HCT116 (cell line): ENCODE data around the gene FBXL5.

ENCODE experiments used
- CEBPB ChIP-seq: IDR thresholded peaks from 2 replicates; pipeline ENCODE4 v1.6.1; 2012; ENCODE audit warnings: low read depth
- CTCF ChIP-seq, 3 experiments: fragments of 200-600 bp in 1 of 3; sonication (generic) in 1 of 3; IDR thresholded peaks in 2 of 3; conservative IDR thresholded peaks in 1 of 3; 2 replicates each; pipeline ENCODE4 v1.5.1; 2012 to 2017; ENCODE audit warnings: low read depth in 2 of 3, low read length in 2 of 3, antibody characterized with exemption in 1 of 3, borderline replicate concordance in 1 of 3, control low read depth in 1 of 3, mild to moderate bottlenecking in 1 of 3, mixed read lengths in 1 of 3, mixed run types in 1 of 3, moderate library complexity in 1 of 3; ENCODE audit not compliant: insufficient read depth in 1 of 3
- ELF1 ChIP-seq: IDR thresholded peaks from 2 replicates; pipeline ENCODE4 v1.6.1; 2012; ENCODE audit warnings: low read depth, borderline replicate concordance
- EZH2 ChIP-seq: fragments of 200-600 bp; sonication (generic); IDR thresholded peaks from 2 replicates; pipeline ENCODE4 v1.6.1; 2017; ENCODE audit warnings: antibody characterized with exemption, mixed run types
- EZH2phosphoT487 ChIP-seq: fragments of 200-600 bp; IDR thresholded peaks from 2 replicates; pipeline ENCODE4 v1.6.1; 2018; ENCODE audit warnings: antibody characterized with exemption, borderline replicate concordance
- POLR2A ChIP-seq: IDR thresholded peaks from 2 replicates; pipeline ENCODE4 v1.7.0; 2011; ENCODE audit warnings: borderline replicate concordance; ENCODE audit not compliant: insufficient read depth, insufficient read length; ENCODE audit errors: extremely low read depth
- POLR2AphosphoS5 ChIP-seq: IDR thresholded peaks from 2 replicates; pipeline ENCODE4 v1.6.1; 2011; ENCODE audit warnings: mild to moderate bottlenecking, low read depth, low read length, moderate library complexity
- RAD21 ChIP-seq: IDR thresholded peaks from 2 replicates; pipeline ENCODE4 v1.6.1; 2012; ENCODE audit warnings: low read depth, mild to moderate bottlenecking
- REST ChIP-seq: IDR thresholded peaks from 2 replicates; pipeline ENCODE4 v1.6.1; 2012; ENCODE audit warnings: low read depth
- SIN3A ChIP-seq: IDR thresholded peaks from 2 replicates; pipeline ENCODE4 v1.6.1; 2012; ENCODE audit warnings: low read depth
- TCF7L2 ChIP-seq: IDR thresholded peaks from 2 replicates; pipeline ENCODE4 v1.7.0; 2011; ENCODE audit warnings: borderline replicate concordance, inconsistent platforms; ENCODE audit not compliant: insufficient read depth, insufficient read length; ENCODE audit errors: extremely low read depth
- TF ChIP-seq, protein P1 (sequence below): IDR thresholded peaks from 2 replicates; pipeline ENCODE4 v1.6.1; 2012
- TF ChIP-seq, protein P2 (sequence below): IDR thresholded peaks from 2 replicates; pipeline ENCODE4 v1.6.1; 2011; ENCODE audit warnings: mild to moderate bottlenecking, low read length, moderate library complexity; ENCODE audit not compliant: insufficient replicate concordance; ENCODE audit errors: extremely low read depth

DNA sequence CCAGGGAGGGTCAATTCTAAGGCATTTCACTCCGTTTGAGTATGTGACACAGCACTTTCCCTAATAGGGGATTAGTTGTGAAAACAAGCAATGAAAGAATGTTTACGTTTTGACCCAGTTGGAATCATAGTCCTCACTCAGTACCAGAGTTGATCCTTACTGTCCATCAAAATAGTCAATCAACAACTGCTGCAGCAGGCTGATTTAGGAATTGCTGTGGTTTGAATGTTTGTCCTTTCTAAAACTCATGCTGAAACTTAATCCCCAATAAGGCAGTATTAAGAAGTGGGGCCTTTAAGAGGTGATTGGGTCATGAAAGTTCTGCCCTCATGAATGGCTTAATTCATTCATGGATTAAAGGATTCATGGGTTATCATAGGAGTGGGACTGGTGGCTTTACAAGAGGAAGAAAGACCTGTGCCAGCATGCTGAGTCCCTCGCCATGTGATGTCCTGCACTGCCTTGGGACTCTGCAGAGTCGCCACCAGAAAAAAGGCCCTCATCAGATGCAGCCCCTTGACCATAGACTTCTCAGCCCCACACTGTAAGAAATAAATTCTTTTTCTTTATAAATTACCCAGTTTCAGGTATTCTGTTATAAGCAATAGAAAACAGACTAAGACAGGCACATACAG lies 3.1 kb upstream of the FBXL5 start:
- no peak for TF ChIP-seq CTCF (IDR thresholded peaks at IDR 0.05 in 2 of 3, conservative IDR thresholded peaks at IDR 0.05 in 1 of 3; ENCODE audit: borderline replicate concordance in 1 of 3, insufficient read depth in 1 of 3, low read depth in 2 of 3, low read length in 2 of 3)
- TF ChIP-seq SIN3A: no peak
- TF ChIP-seq, protein P1, sequence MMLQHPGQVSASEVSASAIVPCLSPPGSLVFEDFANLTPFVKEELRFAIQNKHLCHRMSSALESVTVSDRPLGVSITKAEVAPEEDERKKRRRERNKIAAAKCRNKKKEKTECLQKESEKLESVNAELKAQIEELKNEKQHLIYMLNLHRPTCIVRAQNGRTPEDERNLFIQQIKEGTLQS: no peak
- no peak for TF ChIP-seq REST
- no peak for TF ChIP-seq POLR2AphosphoS5
- TF ChIP-seq EZH2phosphoT487: no peak
- no peak for TF ChIP-seq POLR2A
- no peak for TF ChIP-seq EZH2
- no peak for TF ChIP-seq TCF7L2
- no peak for TF ChIP-seq RAD21
- TF ChIP-seq CEBPB: no peak
- TF ChIP-seq ELF1: no peak
- TF ChIP-seq, protein P2, sequence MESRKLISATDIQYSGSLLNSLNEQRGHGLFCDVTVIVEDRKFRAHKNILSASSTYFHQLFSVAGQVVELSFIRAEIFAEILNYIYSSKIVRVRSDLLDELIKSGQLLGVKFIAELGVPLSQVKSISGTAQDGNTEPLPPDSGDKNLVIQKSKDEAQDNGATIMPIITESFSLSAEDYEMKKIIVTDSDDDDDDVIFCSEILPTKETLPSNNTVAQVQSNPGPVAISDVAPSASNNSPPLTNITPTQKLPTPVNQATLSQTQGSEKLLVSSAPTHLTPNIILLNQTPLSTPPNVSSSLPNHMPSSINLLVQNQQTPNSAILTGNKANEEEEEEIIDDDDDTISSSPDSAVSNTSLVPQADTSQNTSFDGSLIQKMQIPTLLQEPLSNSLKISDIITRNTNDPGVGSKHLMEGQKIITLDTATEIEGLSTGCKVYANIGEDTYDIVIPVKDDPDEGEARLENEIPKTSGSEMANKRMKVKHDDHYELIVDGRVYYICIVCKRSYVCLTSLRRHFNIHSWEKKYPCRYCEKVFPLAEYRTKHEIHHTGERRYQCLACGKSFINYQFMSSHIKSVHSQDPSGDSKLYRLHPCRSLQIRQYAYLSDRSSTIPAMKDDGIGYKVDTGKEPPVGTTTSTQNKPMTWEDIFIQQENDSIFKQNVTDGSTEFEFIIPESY: no peak
